Left ventricle myocardium inferior (tissue), 1 donor: Measurements from ENCODE around the gene HSBP1L1. TPM values are rescaled to one million over a fixed set of nuclear protein-coding genes. Genes with fewer than 3 reads are reported as not detected.
"Not testable (repeated sequence)": the region's sequence is repeated elsewhere in the genome, so short reads cannot be mapped to it uniquely, and the experiment has no call there.

Experiments used
- DNase-seq: peaks from one replicate; pipeline ENCODE4 v3.0.0-alpha.2; 2020
- H3K27ac ChIP-seq: fragments of 200-600 bp; replicated peaks from 2 replicates; pipeline ENCODE4 v1.8.0; 2021
- H3K27me3 ChIP-seq: fragments of 200-600 bp; 2 replicates; pipeline ENCODE4 v1.8.0; 2021; ENCODE audit warnings: low read depth
- H3K36me3 ChIP-seq: fragments of 200-600 bp; 2 replicates; pipeline ENCODE4 v1.8.0; 2021
- H3K4me1 ChIP-seq: fragments of 200-600 bp; 2 replicates; pipeline ENCODE4 v1.8.0; 2021
- H3K4me3 ChIP-seq: fragments of 200-600 bp; 2 replicates; pipeline ENCODE4 v1.8.0; 2021; ENCODE audit warnings: mild to moderate bottlenecking, moderate library complexity
- H3K9me3 ChIP-seq: fragments of 200-600 bp; replicated peaks from 2 replicates; pipeline ENCODE4 v1.8.0; 2021
- CTCF ChIP-seq: fragments of 200-600 bp; IDR thresholded peaks from 2 replicates; pipeline ENCODE4 v1.8.0; 2021; ENCODE audit warnings: antibody characterized with exemption, mild to moderate bottlenecking, borderline replicate concordance
- intact Hi-C: fragments of 100-400 bp; cut with micrococcal nuclease; formaldehyde crosslinking; loops from one replicate; pipeline ENCODE4 v1.11.0; 2022
- total RNA-seq: library from RNA; stranded (reverse); fragmentation: NEBNext Ultra II Directional; extraction: Animal tissue kit (Norgen Biotek cat#: 25700); gene quantifications from one replicate; pipeline ENCODE4 v1.2.1, GENCODE V29; 2021
- donor health status: DM: no; HTN: yes; CAD: no; lungs with severe emphysema.

HSBP1L1 gene
- total RNA-seq, 1 donor from 2014 or later, result 12.2 TPM

- Histone ChIP-seq H3K4me3 (no peak overlapping the region), H3K27ac (no peak overlapping the region), H3K9me3 (peaks cover 41% of the 10 kb centered on the region), H3K27me3 (no peaks in the 10 kb centered on the region), H3K36me3 (no peaks in the 10 kb centered on the region), H3K4me1 (peaks cover 1% of the 10 kb centered on the region)
- no peak for TF ChIP-seq CTCF
- no peak for DNase-seq
- intact Hi-C loops, result no loop called here
Observed at GRCh38 chr18:80004600-80005342, 40.3 kb downstream of the HSBP1L1 start.

- H3K27me3 ChIP-seq, result no peaks in the 10 kb centered on the region
- no peak for TF ChIP-seq CTCF
- H3K4me1 ChIP-seq, result peaks cover 13% of the 10 kb centered on the region
- DNase-seq, result no peak
- H3K27ac ChIP-seq, result no peak overlapping the region
- intact Hi-C loops, result no loop called here
- no peaks in the 10 kb centered on the region for H3K36me3 ChIP-seq
- no peak overlapping the region for H3K4me3 ChIP-seq
- peaks cover 40% of the 10 kb centered on the region for H3K9me3 ChIP-seq
Observed at GRCh38 chr18:80006724-80007123, 42.3 kb downstream of the HSBP1L1 start.

GRCh38 chr18:80009661-80010550 is 45.5 kb downstream of the HSBP1L1 start:
- no peaks in the 10 kb centered on the region for H3K36me3 ChIP-seq
- H3K4me3 ChIP-seq, result no peak overlapping the region
- H3K9me3 ChIP-seq, result peaks cover 72% of the 10 kb centered on the region
- H3K4me1 ChIP-seq, result peaks cover 13% of the 10 kb centered on the region
- intact Hi-C loops, result no loop called here
- peak; percentile 75 for DNase-seq
- H3K27ac ChIP-seq, result peak overlapping the region; percentile 72
- TF ChIP-seq CTCF, result no peak
- H3K27me3 ChIP-seq, result no peaks in the 10 kb centered on the region

GRCh38 chr18:80010551-80010906 is 46.1 kb downstream of the HSBP1L1 start:
- no peak for TF ChIP-seq CTCF

GRCh38 chr18:80011496-80012137 is 47.2 kb downstream of the HSBP1L1 start:
- H3K4me1 ChIP-seq, result peaks cover 13% of the 10 kb centered on the region
- H3K27me3 ChIP-seq, intact Hi-C loops, H3K4me3 ChIP-seq, H3K36me3 ChIP-seq, H3K27ac ChIP-seq, DNase-seq: not testable (repeated sequence)
- peaks cover 72% of the 10 kb centered on the region for H3K9me3 ChIP-seq

More at GRCh38 chr18:80010551-80010906, 46.1 kb downstream of the HSBP1L1 start:
- Histone ChIP-seq H3K4me1 (peaks cover 13% of the 10 kb centered on the region), H3K9me3 (peaks cover 77% of the 10 kb centered on the region), H3K4me3 (no peak overlapping the region), H3K27me3 (no peaks in the 10 kb centered on the region), H3K36me3 (no peaks in the 10 kb centered on the region), H3K27ac (peak overlapping the region; percentile 72)
- DNase-seq, result no peak
- intact Hi-C loops, result no loop called here
